Measurements from ENCODE around the gene RSBN1L. TPM values are rescaled to one million over a fixed set of nuclear protein-coding genes. Genes with fewer than 3 reads are reported as not detected.

Gene RSBN1L
- total RNA-seq, 4 donors from 2014 or later = 13.7 to 26.2 (median 19.8) TPM

- TF ChIP-seq EP300 (IDR thresholded peaks at IDR 0.05; ENCODE audit: low read depth) (no peak), POLR2AphosphoS5 (IDR thresholded peaks at IDR 0.05) (no peak), POLR2A (IDR thresholded peaks at IDR 0.05) (no peak), CTCF (IDR thresholded peaks at IDR 0.05) (no peak)
- DNase-seq = no peak
- Histone ChIP-seq H3K36me3 (peaks cover 0 to 15% (median 0%) of the 10 kb centered on the region in 4 donors), H3K9me3 (peaks cover 14 to 25% of the 10 kb centered on the region in 2 donors), H3K4me3 (no peak overlapping the region), H3K4me1 (peaks cover 0 to 9% (median 7%) of the 10 kb centered on the region in 4 donors), H3K27ac (no peak overlapping the region), H3K27me3 (no peaks in the 10 kb centered on the region)
- intact Hi-C loops (cut with DNase I; ENCODE audit: low total_unique reads) (no loop called here), in situ Hi-C loops (cut with MboI; ENCODE audit: low pct_ligation_motif_present in 1 of 4, low pct_unique_long_range_greater_than_20kb in 1 of 4, low sequenced_read_pairs in 3 of 4) (no loop called here)
- 92 to 97% methylated on average over 2 of the region's 2 CpGs for WGBS, 2 donors (ENCODE audit: low coverage in 1 of 2)
Observed at GRCh38 chr7:77806425-77806824, 110.2 kb downstream of the RSBN1L start.

GRCh38 chr7:77808517-77808916, 112.3 kb downstream of the RSBN1L start:
- no peak for DNase-seq
- H3K36me3 ChIP-seq = peaks cover 0 to 15% (median 0%) of the 10 kb centered on the region in 4 donors
- H3K27ac ChIP-seq = no peak overlapping the region
- H3K27me3 ChIP-seq = no peaks in the 10 kb centered on the region
- peaks cover 0 to 2% (median 0%) of the 10 kb centered on the region in 4 donors for H3K4me1 ChIP-seq
- 83 to 100% methylated on average over 1 of the region's 1 CpG for WGBS, 2 donors (ENCODE audit: low coverage in 1 of 2)
- H3K9me3 ChIP-seq = peaks cover 14 to 25% of the 10 kb centered on the region in 2 donors
- in situ Hi-C loops (cut with MboI; ENCODE audit: low pct_ligation_motif_present in 1 of 4, low pct_unique_long_range_greater_than_20kb in 1 of 4, low sequenced_read_pairs in 3 of 4) = no loop called here
- intact Hi-C loops (cut with DNase I; ENCODE audit: low total_unique reads) = no loop called here
- H3K4me3 ChIP-seq = no peak overlapping the region
- TF ChIP-seq POLR2AphosphoS5 (IDR thresholded peaks at IDR 0.05) = no peak
- TF ChIP-seq CTCF (IDR thresholded peaks at IDR 0.05) = no peak
- TF ChIP-seq POLR2A (IDR thresholded peaks at IDR 0.05) = no peak
- no peak for TF ChIP-seq EP300 (IDR thresholded peaks at IDR 0.05; ENCODE audit: low read depth)

- Histone ChIP-seq H3K4me1 (peaks cover 0 to 2% (median 0%) of the 10 kb centered on the region in 4 donors), H3K4me3 (no peak overlapping the region), H3K36me3 (peaks cover 0 to 15% (median 1%) of the 10 kb centered on the region in 4 donors), H3K9me3 (peaks cover 8 to 16% of the 10 kb centered on the region in 2 donors), H3K27me3 (no peaks in the 10 kb centered on the region), H3K27ac (no peak overlapping the region)
- intact Hi-C loops (cut with DNase I; ENCODE audit: low total_unique reads) (no loop called here), in situ Hi-C loops (cut with MboI; ENCODE audit: low pct_ligation_motif_present in 1 of 4, low pct_unique_long_range_greater_than_20kb in 1 of 4, low sequenced_read_pairs in 3 of 4) (no loop called here)
- DNase-seq = no peak
- TF ChIP-seq CTCF (IDR thresholded peaks at IDR 0.05) = no peak
- TF ChIP-seq POLR2AphosphoS5 (IDR thresholded peaks at IDR 0.05) = no peak
- TF ChIP-seq EP300 (IDR thresholded peaks at IDR 0.05; ENCODE audit: low read depth) = no peak
- TF ChIP-seq POLR2A (IDR thresholded peaks at IDR 0.05) = no peak
- 92 to 96% methylated on average over 2 of the region's 2 CpGs for WGBS, 2 donors (ENCODE audit: low coverage in 1 of 2)
Observed at GRCh38 chr7:77811516-77812289, 115.4 kb downstream of the RSBN1L start.

- Histone ChIP-seq H3K9me3 (peaks cover 2 to 13% of the 10 kb centered on the region in 2 donors), H3K4me3 (no peak overlapping the region), H3K36me3 (peaks cover 0 to 11% (median 2%) of the 10 kb centered on the region in 4 donors), H3K27ac (no peak overlapping the region), H3K27me3 (no peaks in the 10 kb centered on the region), H3K4me1 (peaks cover 0 to 2% (median 0%) of the 10 kb centered on the region in 4 donors)
- in situ Hi-C loops (cut with MboI; ENCODE audit: low pct_ligation_motif_present in 1 of 4, low pct_unique_long_range_greater_than_20kb in 1 of 4, low sequenced_read_pairs in 3 of 4) (no loop called here), intact Hi-C loops (cut with DNase I; ENCODE audit: low total_unique reads) (no loop called here)
- DNase-seq = no peak
- TF ChIP-seq POLR2A (IDR thresholded peaks at IDR 0.05) = no peak
- no peak for TF ChIP-seq EP300 (IDR thresholded peaks at IDR 0.05; ENCODE audit: low read depth)
- TF ChIP-seq CTCF (IDR thresholded peaks at IDR 0.05) = no peak
- TF ChIP-seq POLR2AphosphoS5 (IDR thresholded peaks at IDR 0.05) = no peak
- 60 to 89% methylated on average over 1 of the region's 1 CpG for WGBS, 2 donors (ENCODE audit: low coverage in 1 of 2)
Observed at GRCh38 chr7:77812290-77812685, 116.0 kb downstream of the RSBN1L start.

Data from transverse colon (tissue), 4 donors.